Duodenal mucosa (tissue), 2 donors: ENCODE results near the gene KRTAP12-3.
"Not testable (repeated sequence)": the region's sequence is repeated elsewhere in the genome, so short reads cannot be mapped to it uniquely, and the experiment has no call there.

Source experiments
- H3K27ac ChIP-seq: one replicate; pipeline ENCODE4 v1.7.0; 2013; ENCODE audit warnings: low read depth, low read length
- H3K27me3 ChIP-seq, 2 donors: one replicate each; pipeline ENCODE4 v1.7.0; 2013; ENCODE audit warnings: low read length in 2 of 2, control low read depth in 1 of 2; ENCODE audit not compliant: insufficient read depth in 2 of 2, control insufficient read depth in 1 of 2
- H3K36me3 ChIP-seq, 2 donors: one replicate each; pipeline ENCODE4 v1.7.0; 2013; ENCODE audit warnings: low read length in 2 of 2, control low read depth in 1 of 2; ENCODE audit not compliant: insufficient read depth in 2 of 2, control insufficient read depth in 1 of 2
- H3K4me1 ChIP-seq, 2 donors: one replicate each; pipeline ENCODE4 v1.7.0; 2013; ENCODE audit warnings: low read length in 2 of 2, control low read depth in 1 of 2; ENCODE audit not compliant: insufficient read depth in 2 of 2, control insufficient read depth in 1 of 2
- H3K4me3 ChIP-seq, 2 donors: one replicate each; pipeline ENCODE4 v1.7.0; 2013; ENCODE audit warnings: low read length in 2 of 2, low read depth in 1 of 2
- H3K9ac ChIP-seq, 2 donors: one replicate each; pipeline ENCODE4 v1.7.0; 2013; ENCODE audit warnings: low read length in 2 of 2, low read depth in 1 of 2
- H3K9me3 ChIP-seq, 2 donors: one replicate each; pipeline ENCODE4 v1.7.0; 2013; ENCODE audit warnings: low read length in 2 of 2, control low read depth in 1 of 2; ENCODE audit not compliant: control insufficient read depth in 1 of 2

KRTAP12-3 gene

GRCh38 chr21:44638506-44639330, 19.0 kb upstream of the KRTAP12-3 start:
- not testable (repeated sequence) for H3K27me3 ChIP-seq, H3K4me1 ChIP-seq, H3K9ac ChIP-seq, H3K27ac ChIP-seq, H3K36me3 ChIP-seq, H3K4me3 ChIP-seq, H3K9me3 ChIP-seq

- no peaks in the 10 kb centered on the region for H3K36me3 ChIP-seq
- H3K27me3 ChIP-seq = peaks cover 0 to 2% of the 10 kb centered on the region in 2 donors
- H3K4me3 ChIP-seq = no peak overlapping the region
- no peaks in the 10 kb centered on the region for H3K4me1 ChIP-seq
- H3K27ac ChIP-seq = no peak overlapping the region
- no peak overlapping the region for H3K9ac ChIP-seq
- H3K9me3 ChIP-seq = peaks cover 7 to 9% of the 10 kb centered on the region in 2 donors
These were observed 18.4 kb upstream of the KRTAP12-3 start for GRCh38 chr21:44639331-44639655.

GRCh38 chr21:44640761-44641160, 17.0 kb upstream of the KRTAP12-3 start:
- H3K27ac ChIP-seq = no peak overlapping the region
- H3K27me3 ChIP-seq = no peaks in the 10 kb centered on the region
- no peak overlapping the region for H3K9ac ChIP-seq
- H3K4me3 ChIP-seq = no peak overlapping the region
- peaks cover 7 to 15% of the 10 kb centered on the region in 2 donors for H3K9me3 ChIP-seq
- no peaks in the 10 kb centered on the region for H3K4me1 ChIP-seq
- H3K36me3 ChIP-seq = no peaks in the 10 kb centered on the region

GRCh38 chr21:44643741-44644310, 13.9 kb upstream of the KRTAP12-3 start:
- H3K4me1 ChIP-seq = no peaks in the 10 kb centered on the region
- no peak overlapping the region for H3K9ac ChIP-seq
- no peaks in the 10 kb centered on the region for H3K36me3 ChIP-seq
- no peaks in the 10 kb centered on the region for H3K27me3 ChIP-seq
- no peak overlapping the region for H3K27ac ChIP-seq
- H3K4me3 ChIP-seq = no peak overlapping the region
- peaks cover 7 to 15% of the 10 kb centered on the region in 2 donors for H3K9me3 ChIP-seq

GRCh38 chr21:44644878-44645277, 12.9 kb upstream of the KRTAP12-3 start:
- Histone ChIP-seq H3K9ac (no peak overlapping the region), H3K27ac (no peak overlapping the region), H3K36me3 (no peaks in the 10 kb centered on the region), H3K27me3 (no peaks in the 10 kb centered on the region), H3K9me3 (peaks cover 7 to 15% of the 10 kb centered on the region in 2 donors), H3K4me1 (no peaks in the 10 kb centered on the region), H3K4me3 (no peak overlapping the region)

GRCh38 chr21:44646366-44647221, 11.1 kb upstream of the KRTAP12-3 start, which contains the start of gene KRTAP10-11:
Gene KRTAP10-11 (plus strand): TSS chr21:44646414. CDS start chr21:44646459, 45 bp downstream.
- H3K4me3 ChIP-seq, H3K27me3 ChIP-seq, H3K9ac ChIP-seq, H3K27ac ChIP-seq, H3K4me1 ChIP-seq, H3K36me3 ChIP-seq: not testable (repeated sequence)
- H3K9me3 ChIP-seq = peaks cover 4 to 11% of the 10 kb centered on the region in 2 donors

- Histone ChIP-seq H3K27ac (no peak overlapping the region), H3K4me3 (no peak overlapping the region), H3K9me3 (peaks cover 4 to 11% of the 10 kb centered on the region in 2 donors), H3K9ac (no peak overlapping the region), H3K27me3 (no peaks in the 10 kb centered on the region), H3K4me1 (no peaks in the 10 kb centered on the region), H3K36me3 (no peaks in the 10 kb centered on the region)
These were observed 10.5 kb upstream of the KRTAP12-3 start for GRCh38 chr21:44647222-44647552.

GRCh38 chr21:44648557-44649311, 9.0 kb upstream of the KRTAP12-3 start:
- Histone ChIP-seq H3K27ac (no peak overlapping the region), H3K9ac (no peak overlapping the region), H3K4me1 (no peaks in the 10 kb centered on the region), H3K4me3 (no peak overlapping the region), H3K27me3 (no peaks in the 10 kb centered on the region), H3K9me3 (peaks cover 4 to 11% of the 10 kb centered on the region in 2 donors), H3K36me3 (no peaks in the 10 kb centered on the region)

- H3K27me3 ChIP-seq = no peaks in the 10 kb centered on the region
- H3K4me1 ChIP-seq = no peaks in the 10 kb centered on the region
- no peaks in the 10 kb centered on the region for H3K36me3 ChIP-seq
- peaks cover 0 to 3% of the 10 kb centered on the region in 2 donors for H3K9me3 ChIP-seq
- no peak overlapping the region for H3K4me3 ChIP-seq
- H3K27ac ChIP-seq = no peak overlapping the region
- no peak overlapping the region for H3K9ac ChIP-seq
These were observed 8.1 kb upstream of the KRTAP12-3 start for GRCh38 chr21:44649521-44650100.
